GM12891 (cell line): ENCODE results near the gene ISYNA1. TPM values are rescaled to one million over a fixed set of nuclear protein-coding genes. Genes with fewer than 3 reads are reported as not detected.

Experiments
- DNase-seq: peaks from one replicate; pipeline ENCODE4 v3.0.0; 2011; ENCODE audit warnings: low spot score; ENCODE audit not compliant: insufficient read length
- FAIRE-seq: peaks from 2 replicates; lab custom pipeline; 2011; peaks lifted over from hg19 to GRCh38; lab: Jason Lieb, UNC
- PAX5 ChIP-seq: IDR thresholded peaks from 2 replicates; pipeline ENCODE4 v1.6.1; 2011; ENCODE audit warnings: low read length, moderate library complexity, mild to moderate bottlenecking; ENCODE audit not compliant: insufficient read depth, severe bottlenecking
- POLR2A ChIP-seq: IDR thresholded peaks from 2 replicates; pipeline ENCODE4 v1.6.1; 2011; ENCODE audit warnings: low read depth, low read length, control low read depth
- POLR2AphosphoS5 ChIP-seq: IDR thresholded peaks from 2 replicates; pipeline ENCODE4 v1.6.1; 2011; ENCODE audit warnings: low read depth, low read length, control low read depth
- POU2F2 ChIP-seq: IDR thresholded peaks from 2 replicates; pipeline ENCODE4 v1.6.1; 2011; ENCODE audit warnings: low read depth, mild to moderate bottlenecking, control low read depth, low read length, moderate library complexity
- SPI1 ChIP-seq: IDR thresholded peaks from 2 replicates; pipeline ENCODE4 v1.6.1; 2011; ENCODE audit warnings: low read depth, low read length, control low read depth
- TAF1 ChIP-seq: IDR thresholded peaks from 2 replicates; pipeline ENCODE4 v1.6.1; 2011; ENCODE audit warnings: low read depth, low read length, control low read depth
- polyA plus RNA-seq: library from polyadenylated mRNA; unstranded; fragments of >200 nt; gene quantifications from one replicate; pipeline ENCODE4 v1.2.1, GENCODE V29; 2012; ENCODE audit warnings: low read depth, missing spikeins, inconsistent platforms; ENCODE audit not compliant: missing spikeins

The ISYNA1 gene
- 14.3 TPM for polyA plus RNA-seq

- TF ChIP-seq POLR2A: no peak
- TF ChIP-seq SPI1: no peak
- TF ChIP-seq PAX5: no peak
- TF ChIP-seq POLR2AphosphoS5: no peak
- TF ChIP-seq TAF1: no peak
- no peak for TF ChIP-seq POU2F2
- no peak for DNase-seq
- FAIRE-seq: peak; percentile 33
Observed at GRCh38 chr19:18437491-18438330, at the start of gene ISYNA1. Gene ISYNA1 (minus strand): TSS chr19:18438133. CDS start chr19:18437979, 154 bp downstream.

GRCh38 chr19:18486746-18487145 is 48.8 kb upstream of the ISYNA1 start:
- TF ChIP-seq POLR2A: no peak
- no peak for TF ChIP-seq POLR2AphosphoS5
- TF ChIP-seq POU2F2: no peak
- no peak for TF ChIP-seq TAF1
- DNase-seq (no peak), FAIRE-seq (no peak)

- DNase-seq (no peak), FAIRE-seq (no peak)
- TF ChIP-seq POLR2A (no peak), TAF1 (no peak), SPI1 (no peak), PAX5 (no peak), POLR2AphosphoS5 (no peak), POU2F2 (no peak)
Observed at GRCh38 chr19:18484992-18485391, 47.1 kb upstream of the ISYNA1 start.

GRCh38 chr19:18483119-18483890 is 45.4 kb upstream of the ISYNA1 start:
- DNase-seq (no peak), FAIRE-seq (no peak)
- TF ChIP-seq TAF1 (no peak), POLR2AphosphoS5 (no peak), POLR2A (no peak), SPI1 (no peak), PAX5 (no peak), POU2F2 (no peak)

GRCh38 chr19:18481505-18482222 is 43.7 kb upstream of the ISYNA1 start:
- DNase-seq (no peak), FAIRE-seq (no peak)
- TF ChIP-seq SPI1 (no peak), POU2F2 (no peak), POLR2A (no peak)

GRCh38 chr19:18480006-18480691 is 42.2 kb upstream of the ISYNA1 start:
- TF ChIP-seq PAX5 (no peak), SPI1 (no peak), POLR2A (no peak), POU2F2 (no peak), POLR2AphosphoS5 (no peak), TAF1 (no peak)
- peak; percentile 70 for FAIRE-seq

GRCh38 chr19:18478545-18479311 is 40.8 kb upstream of the ISYNA1 start:
- peak; percentile 82 for DNase-seq
- FAIRE-seq: peak; percentile 95
- TF ChIP-seq TAF1 (no peak), SPI1 (peak; percentile 77), POLR2A (no peak; the same call in 1 of the 2 replicates), PAX5 (peak; percentile 39), POLR2AphosphoS5 (peak; percentile 41; the same call in 1 of the 2 replicates), POU2F2 (peak; percentile 54; the same call in 1 of the 2 replicates)

More at GRCh38 chr19:18480006-18480691, 42.2 kb upstream of the ISYNA1 start:
- DNase-seq: no peak

- DNase-seq: no peak
- FAIRE-seq: no peak
- TF ChIP-seq POU2F2 (no peak), POLR2AphosphoS5 (no peak), TAF1 (no peak), PAX5 (no peak), POLR2A (no peak), SPI1 (no peak)
Observed at GRCh38 chr19:18477974-18478373, 40.0 kb upstream of the ISYNA1 start.
